ENCODE data around the gene CDK18. TPM values are rescaled to one million over a fixed set of nuclear protein-coding genes. Genes with fewer than 3 reads are reported as not detected.

The CDK18 gene
- total RNA-seq, 1 experiment from 2014 or later = 9.2 TPM

GRCh38 chr1:205456383-205456867 is 48.0 kb upstream of the CDK18 start:
- H3K4me3 ChIP-seq (ENCODE audit: low read depth, low read length, poor library complexity, severe bottlenecking) = peak overlapping the region; percentile 48
- intact Hi-C loops (cut with micrococcal nuclease; ENCODE audit: unreplicated experiment) = no loop called here
- CTCF ChIA-PET = interaction anchor here (0.7 to 1.4 kb wide), 3 partner anchors 17 to 79 kb away, joined by 3 to 11 read pairs (median 4); no protein-coding TSS in a partner anchor
- DNase-seq (ENCODE audit: low spot score) = no peak
- H3K4me1 ChIP-seq (ENCODE audit: insufficient read depth, low read length, poor library complexity, severe bottlenecking) = peaks cover 16% of the 10 kb centered on the region
- no TSS peak for BruUV-seq (replicated peaks)
- peaks cover 43% of the 10 kb centered on the region for H3K27me3 ChIP-seq (replicated peaks; ENCODE audit: insufficient read depth, low read depth, low read length, poor library complexity)
- H3K36me3 ChIP-seq (ENCODE audit: insufficient read depth, low read length, poor library complexity, severe bottlenecking) = no peaks in the 10 kb centered on the region
- POLR2A ChIA-PET (ENCODE audit: low non-redundant PET) = interaction anchor here (0.7 kb wide), 1 partner anchor 1321 kb away, joined by 3 read pairs; no protein-coding TSS in a partner anchor
- TF ChIP-seq EZH2 (IDR thresholded peaks at IDR 0.05; ENCODE audit: borderline replicate concordance, low read depth, low read length, poor library complexity, severe bottlenecking) (peak; percentile 93), CTCF (conservative IDR thresholded peaks at IDR 0.05; ENCODE audit: low read depth, low read length) (peak; percentile 23; the same call in 1 of the 2 replicates)
- no peak overlapping the region for H3K27ac ChIP-seq (ENCODE audit: low read depth, low read length, poor library complexity, severe bottlenecking)
- no peaks in the 10 kb centered on the region for H3K9me3 ChIP-seq (ENCODE audit: low read depth, low read length, poor library complexity, severe bottlenecking)

- POLR2A ChIA-PET (ENCODE audit: low non-redundant PET) = no interaction called here
- no peak overlapping the region for H3K27ac ChIP-seq (ENCODE audit: low read depth, low read length, poor library complexity, severe bottlenecking)
- no TSS peak for BruUV-seq (replicated peaks)
These were observed 47.4 kb upstream of the CDK18 start for GRCh38 chr1:205456868-205457745.

More at GRCh38 chr1:205456868-205457745, 47.4 kb upstream of the CDK18 start:
- intact Hi-C loops (cut with micrococcal nuclease; ENCODE audit: unreplicated experiment) = no loop called here
- Histone ChIP-seq H3K4me1 (ENCODE audit: insufficient read depth, low read length, poor library complexity, severe bottlenecking) (peaks cover 16% of the 10 kb centered on the region), H3K27me3 (replicated peaks; ENCODE audit: insufficient read depth, low read depth, low read length, poor library complexity) (peaks cover 43% of the 10 kb centered on the region), H3K4me3 (ENCODE audit: low read depth, low read length, poor library complexity, severe bottlenecking) (peak overlapping the region; percentile 48), H3K36me3 (ENCODE audit: insufficient read depth, low read length, poor library complexity, severe bottlenecking) (no peaks in the 10 kb centered on the region), H3K9me3 (ENCODE audit: low read depth, low read length, poor library complexity, severe bottlenecking) (no peaks in the 10 kb centered on the region)
- CTCF ChIA-PET = interaction anchor here (0.7 to 1.4 kb wide), 4 partner anchors 18 to 78 kb away, joined by 3 to 11 read pairs (median 6); no protein-coding TSS in a partner anchor
- peak; percentile 81 for TF ChIP-seq EZH2 (IDR thresholded peaks at IDR 0.05; ENCODE audit: borderline replicate concordance, low read depth, low read length, poor library complexity, severe bottlenecking)
- TF ChIP-seq CTCF (conservative IDR thresholded peaks at IDR 0.05; ENCODE audit: low read depth, low read length) = no peak
- peak; percentile 47 for DNase-seq (ENCODE audit: low spot score)
